ENCODE results near the gene MIGA2. TPM values are rescaled to one million over a fixed set of nuclear protein-coding genes. Genes with fewer than 3 reads are reported as not detected.

Gene MIGA2
- total RNA-seq, 1 donor from 2014 or later: 23.8 TPM

DNA sequence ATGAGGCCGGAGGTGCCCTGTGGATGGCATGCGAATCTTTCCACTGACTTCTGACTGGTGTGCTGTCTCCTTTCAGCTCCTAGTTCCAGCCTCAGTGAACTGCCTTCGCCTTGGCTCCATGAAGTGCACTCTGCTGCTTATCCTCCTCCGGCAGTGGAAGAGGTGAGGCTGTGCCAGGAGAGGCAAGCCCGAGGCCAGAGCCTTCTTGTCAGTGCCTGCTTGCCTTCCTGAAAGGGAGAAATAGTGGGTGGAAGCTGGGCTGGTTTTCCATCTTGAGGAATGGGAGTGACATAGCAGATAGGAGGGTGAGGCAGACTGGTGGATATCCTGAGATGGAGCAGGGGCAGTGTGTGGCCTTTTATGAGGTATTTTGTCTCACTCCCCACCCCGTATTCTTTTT lies 38.0 kb upstream of the MIGA2 start:
- H3K36me3 Mint-ChIP-seq (ENCODE audit: low read depth, unreplicated experiment): peaks cover 44% of the 10 kb centered on the region
- no peaks in the 10 kb centered on the region for H3K9me3 Mint-ChIP-seq (ENCODE audit: unreplicated experiment)
- Histone ChIP-seq H3K9me3 (ENCODE audit: insufficient read depth, low read depth, low read length) (no peaks in the 10 kb centered on the region), H3K4me2 (ENCODE audit: low read length) (no peak overlapping the region), H2AFZ (ENCODE audit: low read depth, low read length) (no peak overlapping the region), H3K9ac (ENCODE audit: low read length) (no peak overlapping the region), H4K20me1 (ENCODE audit: insufficient read depth, low read length) (peaks cover 9% of the 10 kb centered on the region), H3K27ac (ENCODE audit: low read depth, low read length) (no peak overlapping the region), H3K27me3 (ENCODE audit: insufficient read depth, low read length) (no peaks in the 10 kb centered on the region), H3K4me1 (ENCODE audit: insufficient read depth, low read length) (no peaks in the 10 kb centered on the region), H3K36me3 (ENCODE audit: insufficient read depth, low read length) (peaks cover 64% of the 10 kb centered on the region), H3K4me3 (ENCODE audit: insufficient read depth, low read depth, low read length) (no peak overlapping the region), H3K79me2 (ENCODE audit: insufficient read depth, low read length) (no peaks in the 10 kb centered on the region)
- no peaks in the 10 kb centered on the region for H3K4me1 Mint-ChIP-seq (ENCODE audit: low read depth, unreplicated experiment)
- no peaks in the 10 kb centered on the region for H3K27me3 Mint-ChIP-seq (ENCODE audit: low read depth, unreplicated experiment)
- H3K27ac Mint-ChIP-seq (ENCODE audit: unreplicated experiment): no peak overlapping the region
- no peak for DNase-seq (ENCODE audit: low read depth)
- no peak overlapping the region for H3K4me3 Mint-ChIP-seq (ENCODE audit: unreplicated experiment)
- no peak for TF ChIP-seq CTCF (IDR thresholded peaks at IDR 0.05; ENCODE audit: insufficient read depth, low read depth, low read length)
- no peak for TF ChIP-seq EZH2 (IDR thresholded peaks at IDR 0.05; ENCODE audit: insufficient read depth, low read length)
- FAIRE-seq: no peak

- no peaks in the 10 kb centered on the region for H3K9me3 Mint-ChIP-seq (ENCODE audit: unreplicated experiment)
- no peak for DNase-seq (ENCODE audit: low read depth)
- peaks cover 38% of the 10 kb centered on the region for H3K36me3 Mint-ChIP-seq (ENCODE audit: low read depth, unreplicated experiment)
- H3K27ac Mint-ChIP-seq (ENCODE audit: unreplicated experiment): peak overlapping the region; percentile 30
- no peak overlapping the region for H3K4me3 ChIP-seq (ENCODE audit: insufficient read depth, low read depth, low read length)
- TF ChIP-seq EZH2 (IDR thresholded peaks at IDR 0.05; ENCODE audit: insufficient read depth, low read length) (no peak), CTCF (IDR thresholded peaks at IDR 0.05; ENCODE audit: insufficient read depth, low read depth, low read length) (no peak)
- H3K9ac ChIP-seq (ENCODE audit: low read length): no peak overlapping the region
- no peak overlapping the region for H2AFZ ChIP-seq (ENCODE audit: low read depth, low read length)
- peak overlapping the region; percentile 34 for H3K4me3 Mint-ChIP-seq (ENCODE audit: unreplicated experiment)
- H4K20me1 ChIP-seq (ENCODE audit: insufficient read depth, low read length): peaks cover 9% of the 10 kb centered on the region
- H3K4me1 ChIP-seq (ENCODE audit: insufficient read depth, low read length): no peaks in the 10 kb centered on the region
- no peaks in the 10 kb centered on the region for H3K79me2 ChIP-seq (ENCODE audit: insufficient read depth, low read length)
- H3K36me3 ChIP-seq (ENCODE audit: insufficient read depth, low read length): peaks cover 52% of the 10 kb centered on the region
- H3K4me2 ChIP-seq (ENCODE audit: low read length): no peak overlapping the region
- no peaks in the 10 kb centered on the region for H3K27me3 Mint-ChIP-seq (ENCODE audit: low read depth, unreplicated experiment)
- no peak for FAIRE-seq
- no peak overlapping the region for H3K27ac ChIP-seq (ENCODE audit: low read depth, low read length)
- H3K9me3 ChIP-seq (ENCODE audit: insufficient read depth, low read depth, low read length): no peaks in the 10 kb centered on the region
- no peaks in the 10 kb centered on the region for H3K27me3 ChIP-seq (ENCODE audit: insufficient read depth, low read length)
- H3K4me1 Mint-ChIP-seq (ENCODE audit: low read depth, unreplicated experiment): no peaks in the 10 kb centered on the region
These were observed 36.7 kb upstream of the MIGA2 start for GRCh38 chr9:128999581-129000206.

All from astrocyte (in vitro differentiated cells and primary cell).